K562 (cell line): ENCODE data around the gene FBXW8.

Experiments
- CTCF ChIP-seq, 3 experiments: IDR thresholded peaks in 2 of 3; conservative IDR thresholded peaks in 1 of 3; 2 replicates each; pipeline ENCODE4 v1.5.1; 2011 to 2012; ENCODE audit warnings: low read length in 3 of 3, mild to moderate bottlenecking in 3 of 3, control low read depth in 2 of 3, improper control_type of control experiment in 1 of 3, inconsistent platforms in 1 of 3, low read depth in 1 of 3, mixed read lengths in 1 of 3, moderate library complexity in 1 of 3; ENCODE audit not compliant: insufficient read depth in 2 of 3
- ID3 ChIP-seq, 2 experiments: fragments of 250-450 bp in 1 of 2; fragments of 450-650 bp in 1 of 2; sonication (Bioruptor Pico) in 1 of 2; IDR thresholded peaks; 2 replicates each; pipeline versions ENCODE4 v1.6.1 to v1.8.0; 2016 to 2021; ENCODE audit warnings: mild to moderate bottlenecking in 2 of 2, moderate library complexity in 2 of 2, missing compliant biosample characterization in 1 of 2, missing genetic modification characterization in 1 of 2
- NONO ChIP-seq, 2 experiments: fragments of 200-400 bp in 1 of 2; fragments of 450-650 bp in 1 of 2; formaldehyde crosslinking in 1 of 2; IDR thresholded peaks; 2 replicates each; pipeline ENCODE4 v1.6.1; 2017; ENCODE audit warnings: low read depth in 2 of 2, mild to moderate bottlenecking in 2 of 2, moderate library complexity in 2 of 2, low read length in 1 of 2
- PHF8 ChIP-seq: fragments of 200-600 bp; sonication (generic); IDR thresholded peaks from 2 replicates; pipeline ENCODE4 v1.6.1; 2012; ENCODE audit warnings: mixed run types, mild to moderate bottlenecking, inconsistent platforms, low read length, moderate library complexity, borderline replicate concordance
- TF ChIP-seq, protein P1 (sequence below), 2 experiments: fragments of 450-650 bp in 1 of 2; sonication (generic) in 1 of 2; formaldehyde crosslinking in 1 of 2; IDR thresholded peaks; 2 replicates each; pipeline versions ENCODE4 v1.7.1 to v1.9.0; 2016 to 2022; ENCODE audit warnings: inconsistent platforms in 1 of 2, mild to moderate bottlenecking in 1 of 2, missing genetic modification reagents in 1 of 2
- TF ChIP-seq, protein P2 (sequence below): sonication (generic); formaldehyde crosslinking; IDR thresholded peaks from 2 replicates; pipeline ENCODE4 v1.8.0; 2023; ENCODE audit warnings: mild to moderate bottlenecking, missing genetic modification reagents
- TF ChIP-seq, protein P3 (sequence below): IDR thresholded peaks from 3 replicates; pipeline ENCODE4 v1.6.1; 2011; ENCODE audit warnings: borderline replicate concordance, mild to moderate bottlenecking; ENCODE audit not compliant: insufficient read length, insufficient read depth

- TF ChIP-seq CTCF (IDR thresholded peaks at IDR 0.05 in 2 of 3, conservative IDR thresholded peaks at IDR 0.05 in 1 of 3; ENCODE audit: insufficient read depth in 2 of 3, low read depth in 1 of 3, low read length in 3 of 3) (no peak), PHF8 (no peak), ID3 (CRISPR knock-in tag; IDR thresholded peaks at IDR 0.05) (no peak), ID3 (tag; IDR thresholded peaks at IDR 0.05) (no peak), NONO (IDR thresholded peaks at IDR 0.05; ENCODE audit: low read depth in 2 of 2, low read length in 1 of 2) (no peak)
- TF ChIP-seq, protein P1, sequence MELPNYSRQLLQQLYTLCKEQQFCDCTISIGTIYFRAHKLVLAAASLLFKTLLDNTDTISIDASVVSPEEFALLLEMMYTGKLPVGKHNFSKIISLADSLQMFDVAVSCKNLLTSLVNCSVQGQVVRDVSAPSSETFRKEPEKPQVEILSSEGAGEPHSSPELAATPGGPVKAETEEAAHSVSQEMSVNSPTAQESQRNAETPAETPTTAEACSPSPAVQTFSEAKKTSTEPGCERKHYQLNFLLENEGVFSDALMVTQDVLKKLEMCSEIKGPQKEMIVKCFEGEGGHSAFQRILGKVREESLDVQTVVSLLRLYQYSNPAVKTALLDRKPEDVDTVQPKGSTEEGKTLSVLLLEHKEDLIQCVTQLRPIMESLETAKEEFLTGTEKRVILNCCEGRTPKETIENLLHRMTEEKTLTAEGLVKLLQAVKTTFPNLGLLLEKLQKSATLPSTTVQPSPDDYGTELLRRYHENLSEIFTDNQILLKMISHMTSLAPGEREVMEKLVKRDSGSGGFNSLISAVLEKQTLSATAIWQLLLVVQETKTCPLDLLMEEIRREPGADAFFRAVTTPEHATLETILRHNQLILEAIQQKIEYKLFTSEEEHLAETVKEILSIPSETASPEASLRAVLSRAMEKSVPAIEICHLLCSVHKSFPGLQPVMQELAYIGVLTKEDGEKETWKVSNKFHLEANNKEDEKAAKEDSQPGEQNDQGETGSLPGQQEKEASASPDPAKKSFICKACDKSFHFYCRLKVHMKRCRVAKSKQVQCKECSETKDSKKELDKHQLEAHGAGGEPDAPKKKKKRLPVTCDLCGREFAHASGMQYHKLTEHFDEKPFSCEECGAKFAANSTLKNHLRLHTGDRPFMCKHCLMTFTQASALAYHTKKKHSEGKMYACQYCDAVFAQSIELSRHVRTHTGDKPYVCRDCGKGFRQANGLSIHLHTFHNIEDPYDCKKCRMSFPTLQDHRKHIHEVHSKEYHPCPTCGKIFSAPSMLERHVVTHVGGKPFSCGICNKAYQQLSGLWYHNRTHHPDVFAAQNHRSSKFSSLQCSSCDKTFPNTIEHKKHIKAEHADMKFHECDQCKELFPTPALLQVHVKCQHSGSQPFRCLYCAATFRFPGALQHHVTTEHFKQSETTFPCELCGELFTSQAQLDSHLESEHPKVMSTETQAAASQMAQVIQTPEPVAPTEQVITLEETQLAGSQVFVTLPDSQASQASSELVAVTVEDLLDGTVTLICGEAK (IDR thresholded peaks at IDR 0.05): no peak
- TF ChIP-seq, protein P1 (CRISPR knock-in tag; IDR thresholded peaks at IDR 0.05): no peak
- TF ChIP-seq, protein P2, sequence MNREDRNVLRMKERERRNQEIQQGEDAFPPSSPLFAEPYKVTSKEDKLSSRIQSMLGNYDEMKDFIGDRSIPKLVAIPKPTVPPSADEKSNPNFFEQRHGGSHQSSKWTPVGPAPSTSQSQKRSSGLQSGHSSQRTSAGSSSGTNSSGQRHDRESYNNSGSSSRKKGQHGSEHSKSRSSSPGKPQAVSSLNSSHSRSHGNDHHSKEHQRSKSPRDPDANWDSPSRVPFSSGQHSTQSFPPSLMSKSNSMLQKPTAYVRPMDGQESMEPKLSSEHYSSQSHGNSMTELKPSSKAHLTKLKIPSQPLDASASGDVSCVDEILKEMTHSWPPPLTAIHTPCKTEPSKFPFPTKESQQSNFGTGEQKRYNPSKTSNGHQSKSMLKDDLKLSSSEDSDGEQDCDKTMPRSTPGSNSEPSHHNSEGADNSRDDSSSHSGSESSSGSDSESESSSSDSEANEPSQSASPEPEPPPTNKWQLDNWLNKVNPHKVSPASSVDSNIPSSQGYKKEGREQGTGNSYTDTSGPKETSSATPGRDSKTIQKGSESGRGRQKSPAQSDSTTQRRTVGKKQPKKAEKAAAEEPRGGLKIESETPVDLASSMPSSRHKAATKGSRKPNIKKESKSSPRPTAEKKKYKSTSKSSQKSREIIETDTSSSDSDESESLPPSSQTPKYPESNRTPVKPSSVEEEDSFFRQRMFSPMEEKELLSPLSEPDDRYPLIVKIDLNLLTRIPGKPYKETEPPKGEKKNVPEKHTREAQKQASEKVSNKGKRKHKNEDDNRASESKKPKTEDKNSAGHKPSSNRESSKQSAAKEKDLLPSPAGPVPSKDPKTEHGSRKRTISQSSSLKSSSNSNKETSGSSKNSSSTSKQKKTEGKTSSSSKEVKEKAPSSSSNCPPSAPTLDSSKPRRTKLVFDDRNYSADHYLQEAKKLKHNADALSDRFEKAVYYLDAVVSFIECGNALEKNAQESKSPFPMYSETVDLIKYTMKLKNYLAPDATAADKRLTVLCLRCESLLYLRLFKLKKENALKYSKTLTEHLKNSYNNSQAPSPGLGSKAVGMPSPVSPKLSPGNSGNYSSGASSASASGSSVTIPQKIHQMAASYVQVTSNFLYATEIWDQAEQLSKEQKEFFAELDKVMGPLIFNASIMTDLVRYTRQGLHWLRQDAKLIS (CRISPR knock-in tag): no peak
- TF ChIP-seq, protein P3, sequence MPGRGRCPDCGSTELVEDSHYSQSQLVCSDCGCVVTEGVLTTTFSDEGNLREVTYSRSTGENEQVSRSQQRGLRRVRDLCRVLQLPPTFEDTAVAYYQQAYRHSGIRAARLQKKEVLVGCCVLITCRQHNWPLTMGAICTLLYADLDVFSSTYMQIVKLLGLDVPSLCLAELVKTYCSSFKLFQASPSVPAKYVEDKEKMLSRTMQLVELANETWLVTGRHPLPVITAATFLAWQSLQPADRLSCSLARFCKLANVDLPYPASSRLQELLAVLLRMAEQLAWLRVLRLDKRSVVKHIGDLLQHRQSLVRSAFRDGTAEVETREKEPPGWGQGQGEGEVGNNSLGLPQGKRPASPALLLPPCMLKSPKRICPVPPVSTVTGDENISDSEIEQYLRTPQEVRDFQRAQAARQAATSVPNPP: no peak
Observed at GRCh38 chr12:116916122-116916521, 5.4 kb downstream of the FBXW8 start.
